GM12891 (cell line): ENCODE data around the gene HLA-A. TPM values are rescaled to one million over a fixed set of nuclear protein-coding genes. Genes with fewer than 3 reads are reported as not detected.

Experiments
- DNase-seq: peaks from one replicate; pipeline ENCODE4 v3.0.0; 2011; ENCODE audit warnings: low spot score; ENCODE audit not compliant: insufficient read length
- FAIRE-seq: peaks from 2 replicates; lab custom pipeline; 2011; peaks lifted over from hg19 to GRCh38; lab: Jason Lieb, UNC
- PAX5 ChIP-seq: IDR thresholded peaks from 2 replicates; pipeline ENCODE4 v1.6.1; 2011; ENCODE audit warnings: low read length, moderate library complexity, mild to moderate bottlenecking; ENCODE audit not compliant: insufficient read depth, severe bottlenecking
- POLR2A ChIP-seq: IDR thresholded peaks from 2 replicates; pipeline ENCODE4 v1.6.1; 2011; ENCODE audit warnings: low read depth, low read length, control low read depth
- POLR2AphosphoS5 ChIP-seq: IDR thresholded peaks from 2 replicates; pipeline ENCODE4 v1.6.1; 2011; ENCODE audit warnings: low read depth, low read length, control low read depth
- POU2F2 ChIP-seq: IDR thresholded peaks from 2 replicates; pipeline ENCODE4 v1.6.1; 2011; ENCODE audit warnings: low read depth, mild to moderate bottlenecking, control low read depth, low read length, moderate library complexity
- SPI1 ChIP-seq: IDR thresholded peaks from 2 replicates; pipeline ENCODE4 v1.6.1; 2011; ENCODE audit warnings: low read depth, low read length, control low read depth
- TAF1 ChIP-seq: IDR thresholded peaks from 2 replicates; pipeline ENCODE4 v1.6.1; 2011; ENCODE audit warnings: low read depth, low read length, control low read depth
- polyA plus RNA-seq: library from polyadenylated mRNA; unstranded; fragments of >200 nt; gene quantifications from one replicate; pipeline ENCODE4 v1.2.1, GENCODE V29; 2012; ENCODE audit warnings: low read depth, missing spikeins, inconsistent platforms; ENCODE audit not compliant: missing spikeins

The HLA-A gene
- polyA plus RNA-seq: 908 TPM

GRCh38 chr6:29942275-29943052 lies at the start of gene HLA-A:
HLA-A (plus strand) TSS chr6:29942532; CDS start chr6:29942554, 22 bp downstream.
- DNase-seq (peak; percentile 80), FAIRE-seq (peak; percentile 92)
- peak; percentile 88 for TF ChIP-seq TAF1
- peak; percentile 98 for TF ChIP-seq POLR2AphosphoS5
- TF ChIP-seq SPI1: no peak
- no peak for TF ChIP-seq PAX5
- peak; percentile 78; the same call in 1 of the 2 replicates for TF ChIP-seq POU2F2
- peak; percentile 94 for TF ChIP-seq POLR2A

DNA sequence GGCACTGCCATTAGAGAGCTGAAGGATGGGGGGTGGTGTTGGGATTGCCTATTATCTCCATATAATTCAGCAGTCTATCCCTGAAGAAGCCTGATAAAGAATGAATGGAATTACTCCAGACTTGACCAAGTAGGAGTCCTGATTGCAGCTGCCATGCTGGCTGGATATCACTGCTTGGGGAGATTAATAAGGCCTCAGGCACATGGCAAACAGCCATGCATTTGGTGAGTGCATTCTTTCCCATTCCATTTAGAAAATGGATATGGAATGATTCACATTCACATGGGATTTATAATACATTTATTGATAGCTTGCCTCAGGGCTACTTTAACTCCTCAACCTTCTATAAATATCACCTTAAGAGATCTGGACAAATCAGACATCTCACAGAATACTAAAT lies 49.6 kb upstream of the HLA-A start:
- DNase-seq (no peak), FAIRE-seq (no peak)
- no peak for TF ChIP-seq POLR2AphosphoS5

GRCh38 chr6:29899281-29899680 lies 43.1 kb upstream of the HLA-A start:
- TF ChIP-seq POU2F2: no peak
- TF ChIP-seq PAX5: no peak
- TF ChIP-seq POLR2A: no peak
- TF ChIP-seq SPI1: no peak
- no peak for TF ChIP-seq TAF1
- TF ChIP-seq POLR2AphosphoS5: no peak
- no peak for DNase-seq
- no peak for FAIRE-seq

- DNase-seq (no peak), FAIRE-seq (no peak)
- TF ChIP-seq POU2F2 (no peak), POLR2AphosphoS5 (no peak), TAF1 (no peak), SPI1 (no peak), PAX5 (no peak), POLR2A (no peak)
Observed at GRCh38 chr6:29905286-29905685, 37.0 kb upstream of the HLA-A start.

- TF ChIP-seq SPI1 (no peak), POLR2AphosphoS5 (no peak), POU2F2 (no peak), PAX5 (no peak), TAF1 (no peak), POLR2A (no peak)
- FAIRE-seq (no peak), DNase-seq (no peak)
Observed at GRCh38 chr6:29907637-29908340, 34.5 kb upstream of the HLA-A start.

- no peak for DNase-seq
- no peak for FAIRE-seq
Observed at GRCh38 chr6:29908341-29908662, 34.0 kb upstream of the HLA-A start.

GRCh38 chr6:29908710-29909109 lies 33.6 kb upstream of the HLA-A start:
- TF ChIP-seq SPI1 (no peak), POLR2AphosphoS5 (no peak), POU2F2 (no peak), TAF1 (no peak), PAX5 (no peak), POLR2A (no peak)
- DNase-seq (no peak), FAIRE-seq (no peak)

More at GRCh38 chr6:29908341-29908662, 34.0 kb upstream of the HLA-A start:
- no peak for TF ChIP-seq PAX5

DNA sequence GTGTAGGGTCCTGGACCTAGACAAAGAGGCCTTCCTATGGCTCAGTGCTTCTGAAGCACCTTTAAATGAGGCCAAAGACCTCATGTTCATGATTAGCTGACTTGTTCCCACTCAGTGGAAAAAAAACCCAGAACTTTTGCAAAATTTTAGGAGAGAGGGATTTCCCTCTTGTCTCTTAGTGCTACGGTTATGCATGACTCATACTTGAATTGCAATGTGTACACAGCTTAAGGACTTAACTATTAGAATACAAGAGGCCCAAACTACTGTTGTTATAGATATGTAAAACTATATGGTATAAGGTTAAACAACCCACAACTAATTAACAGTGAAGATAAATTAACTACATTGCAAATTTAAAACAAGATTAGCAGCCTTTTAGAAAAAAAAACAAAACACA lies 32.3 kb upstream of the HLA-A start:
- DNase-seq (no peak), FAIRE-seq (no peak)
- TF ChIP-seq POLR2A (no peak), SPI1 (no peak), PAX5 (no peak), TAF1 (no peak), POLR2AphosphoS5 (no peak), POU2F2 (no peak)

DNA sequence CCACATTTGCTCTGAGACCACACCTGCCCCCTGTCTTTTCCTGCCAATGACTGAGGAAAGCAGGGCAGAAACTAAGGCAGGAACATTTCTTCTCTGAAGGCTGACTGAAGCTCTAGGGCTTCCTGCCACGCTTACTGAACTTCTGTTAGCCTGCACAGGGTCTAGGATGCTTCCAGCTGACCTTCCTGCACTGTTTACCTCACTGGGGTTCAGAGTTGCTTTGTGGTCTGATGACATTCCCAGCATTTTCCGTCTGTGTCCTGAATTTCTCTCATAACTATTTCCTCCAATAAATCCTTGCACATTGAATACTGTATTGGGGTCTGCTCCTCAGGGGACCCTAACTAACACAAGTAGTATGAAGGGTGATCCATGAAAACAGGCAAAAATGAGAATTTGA lies 29.5 kb upstream of the HLA-A start:
- TF ChIP-seq POLR2A (no peak), POLR2AphosphoS5 (no peak), PAX5 (no peak), TAF1 (no peak), POU2F2 (no peak), SPI1 (no peak)
- FAIRE-seq (no peak), DNase-seq (no peak)
